ENCODE measurements around the gene UNC13B. TPM values are rescaled to one million over a fixed set of nuclear protein-coding genes. Genes with fewer than 3 reads are reported as not detected.

UNC13B gene
- total RNA-seq, 1 experiment from 2014 or later, result 19.7 TPM

- POLR2A ChIA-PET, result interaction anchor here (0.6 kb wide), 1 partner anchor 380 kb away, joined by 4 read pairs; the partner anchor contains the start of gene SPAG8
- intact Hi-C loops (cut with micrococcal nuclease; ENCODE audit: unreplicated experiment), result no loop called here
- H3K4me3 ChIP-seq (ENCODE audit: low read depth, low read length), result no peak overlapping the region
- CTCF ChIA-PET, result no interaction called here
- H3K4me1 Mint-ChIP-seq (ENCODE audit: low read depth, unreplicated experiment), result peaks cover 7% of the 10 kb centered on the region
- BruUV-seq (replicated peaks), result no TSS peak
- H3K9me3 Mint-ChIP-seq (ENCODE audit: unreplicated experiment), result peaks cover 19% of the 10 kb centered on the region
- no peaks in the 10 kb centered on the region for H3K36me3 ChIP-seq (ENCODE audit: control insufficient read depth, insufficient read depth, low read length)
- H3K27ac Mint-ChIP-seq (ENCODE audit: unreplicated experiment), result no peak overlapping the region
- no peaks in the 10 kb centered on the region; the same call in 1 of the 2 replicates for H3K4me1 ChIP-seq
- H3K4me3 Mint-ChIP-seq (ENCODE audit: unreplicated experiment), result no peak overlapping the region
- no peaks in the 10 kb centered on the region for H3K36me3 Mint-ChIP-seq (ENCODE audit: insufficient read depth, unreplicated experiment)
- H3K27me3 ChIP-seq (replicated peaks; ENCODE audit: control insufficient read depth, insufficient read depth, low read length), result no peaks in the 10 kb centered on the region
- peaks cover 7% of the 10 kb centered on the region; the same call in 1 of the 2 replicates for H3K9me3 ChIP-seq
- no peak for TF ChIP-seq CTCF (IDR thresholded peaks at IDR 0.05; ENCODE audit: insufficient read depth in 1 of 2, low read depth in 1 of 2, low read length in 1 of 2, severe bottlenecking in 1 of 2, unreplicated experiment in 1 of 2)
- DNase-seq, result no peak
- peaks cover 3% of the 10 kb centered on the region for H3K27me3 Mint-ChIP-seq (ENCODE audit: insufficient read depth, unreplicated experiment)
Measured at GRCh38 chr9:35432076-35432475, 270.3 kb downstream of the UNC13B start.

GRCh38 chr9:35436933-35437332 is 275.1 kb downstream of the UNC13B start:
- Histone ChIP-seq H3K27me3 (replicated peaks; ENCODE audit: control insufficient read depth, insufficient read depth, low read length) (no peaks in the 10 kb centered on the region), H3K36me3 (ENCODE audit: control insufficient read depth, insufficient read depth, low read length) (no peaks in the 10 kb centered on the region), H3K9me3 (no peaks in the 10 kb centered on the region), H3K4me3 (ENCODE audit: low read depth, low read length) (no peak overlapping the region), H3K4me1 (no peaks in the 10 kb centered on the region)
- BruUV-seq (replicated peaks), result no TSS peak
- Mint-ChIP-seq H3K36me3 (ENCODE audit: insufficient read depth, unreplicated experiment) (no peaks in the 10 kb centered on the region), H3K4me1 (ENCODE audit: low read depth, unreplicated experiment) (no peaks in the 10 kb centered on the region), H3K27ac (ENCODE audit: unreplicated experiment) (no peak overlapping the region), H3K4me3 (ENCODE audit: unreplicated experiment) (no peak overlapping the region), H3K27me3 (ENCODE audit: insufficient read depth, unreplicated experiment) (peaks cover 2% of the 10 kb centered on the region), H3K9me3 (ENCODE audit: unreplicated experiment) (no peaks in the 10 kb centered on the region)
- intact Hi-C loops (cut with micrococcal nuclease; ENCODE audit: unreplicated experiment), result no loop called here
- DNase-seq, result no peak
- TF ChIP-seq CTCF (IDR thresholded peaks at IDR 0.05; ENCODE audit: insufficient read depth in 1 of 2, low read depth in 1 of 2, low read length in 1 of 2, severe bottlenecking in 1 of 2, unreplicated experiment in 1 of 2), result no peak
- ChIA-PET CTCF (interaction anchor here (0.6 kb wide), 1 partner anchor 313 kb away, joined by 4 read pairs; no protein-coding TSS in a partner anchor), POLR2A (no interaction called here)

DNA sequence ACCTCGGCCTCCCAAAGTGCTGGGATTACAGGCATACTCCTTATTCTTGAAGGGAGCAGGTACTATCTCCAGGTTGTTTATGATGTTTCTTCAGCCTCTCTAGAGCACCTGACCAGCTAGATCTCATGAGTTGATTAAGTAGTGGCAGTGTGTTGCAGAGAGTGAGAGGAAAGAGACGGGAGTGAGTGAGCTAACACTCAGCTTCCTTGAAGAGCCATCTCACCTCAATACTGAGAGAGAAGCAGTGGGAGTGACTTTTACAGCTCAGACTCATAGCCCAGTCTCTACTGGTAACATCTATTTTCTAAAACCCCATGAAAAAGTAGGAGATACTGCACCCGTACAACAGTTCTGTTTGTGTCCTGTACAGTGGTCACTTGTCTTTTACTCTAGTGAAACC is 284.2 kb downstream of the UNC13B start:
- Mint-ChIP-seq H3K27ac (ENCODE audit: unreplicated experiment) (no peak overlapping the region), H3K9me3 (ENCODE audit: unreplicated experiment) (no peaks in the 10 kb centered on the region), H3K27me3 (ENCODE audit: insufficient read depth, unreplicated experiment) (no peaks in the 10 kb centered on the region), H3K4me3 (ENCODE audit: unreplicated experiment) (no peak overlapping the region), H3K36me3 (ENCODE audit: insufficient read depth, unreplicated experiment) (no peaks in the 10 kb centered on the region), H3K4me1 (ENCODE audit: low read depth, unreplicated experiment) (peaks cover 17% of the 10 kb centered on the region)
- intact Hi-C loops (cut with micrococcal nuclease; ENCODE audit: unreplicated experiment), result no loop called here
- Histone ChIP-seq H3K4me1 (peaks cover 40% of the 10 kb centered on the region), H3K36me3 (ENCODE audit: control insufficient read depth, insufficient read depth, low read length) (no peaks in the 10 kb centered on the region), H3K9me3 (no peaks in the 10 kb centered on the region), H3K4me3 (ENCODE audit: low read depth, low read length) (no peak overlapping the region), H3K27me3 (replicated peaks; ENCODE audit: control insufficient read depth, insufficient read depth, low read length) (no peaks in the 10 kb centered on the region)
- POLR2A ChIA-PET, result no interaction called here
- CTCF ChIA-PET, result no interaction called here
- no peak for TF ChIP-seq CTCF (IDR thresholded peaks at IDR 0.05; ENCODE audit: insufficient read depth in 1 of 2, low read depth in 1 of 2, low read length in 1 of 2, severe bottlenecking in 1 of 2, unreplicated experiment in 1 of 2)
- BruUV-seq (replicated peaks), result no TSS peak
- no peak for DNase-seq

Data from Caco-2 (cell line).